GM10266 (cell line): ENCODE data around the gene CCDC102B.

Experiments used
- DNase-seq: peaks from one replicate; pipeline ENCODE4 v3.0.0; 2012; ENCODE audit errors: extremely low spot score
- TF ChIP-seq, protein P1 (sequence below): IDR thresholded peaks from 2 replicates; pipeline ENCODE4 v1.5.1; 2012; ENCODE audit warnings: mild to moderate bottlenecking, low read depth; ENCODE audit not compliant: control insufficient read depth, insufficient read depth; ENCODE audit errors: missing control alignments

CCDC102B gene

DNA sequence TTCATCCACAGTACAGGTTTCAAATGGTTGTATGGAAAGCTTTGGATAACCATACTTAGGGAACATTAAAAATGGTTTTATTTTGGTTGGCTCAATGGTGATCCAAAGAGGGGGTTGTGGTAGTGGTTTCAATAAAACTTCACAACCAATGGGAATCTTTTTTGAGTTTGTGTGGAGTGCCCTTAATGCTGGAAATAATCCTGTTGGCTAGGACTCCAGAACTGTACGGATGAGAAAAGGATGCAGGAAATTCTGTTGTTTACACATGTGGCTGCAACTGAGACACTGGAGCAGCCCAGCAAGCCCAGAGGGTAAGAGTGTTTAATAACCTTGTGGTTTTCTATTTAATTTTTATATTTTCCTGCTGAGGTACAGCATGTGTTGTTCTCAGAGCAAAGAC is at the start of gene CCDC102B:
CCDC102B (plus strand) TSS at position 210 of the 400 bp plus-strand sequence. CDS start 38,684 bp downstream, outside the sequence.
- TF ChIP-seq, protein P1, sequence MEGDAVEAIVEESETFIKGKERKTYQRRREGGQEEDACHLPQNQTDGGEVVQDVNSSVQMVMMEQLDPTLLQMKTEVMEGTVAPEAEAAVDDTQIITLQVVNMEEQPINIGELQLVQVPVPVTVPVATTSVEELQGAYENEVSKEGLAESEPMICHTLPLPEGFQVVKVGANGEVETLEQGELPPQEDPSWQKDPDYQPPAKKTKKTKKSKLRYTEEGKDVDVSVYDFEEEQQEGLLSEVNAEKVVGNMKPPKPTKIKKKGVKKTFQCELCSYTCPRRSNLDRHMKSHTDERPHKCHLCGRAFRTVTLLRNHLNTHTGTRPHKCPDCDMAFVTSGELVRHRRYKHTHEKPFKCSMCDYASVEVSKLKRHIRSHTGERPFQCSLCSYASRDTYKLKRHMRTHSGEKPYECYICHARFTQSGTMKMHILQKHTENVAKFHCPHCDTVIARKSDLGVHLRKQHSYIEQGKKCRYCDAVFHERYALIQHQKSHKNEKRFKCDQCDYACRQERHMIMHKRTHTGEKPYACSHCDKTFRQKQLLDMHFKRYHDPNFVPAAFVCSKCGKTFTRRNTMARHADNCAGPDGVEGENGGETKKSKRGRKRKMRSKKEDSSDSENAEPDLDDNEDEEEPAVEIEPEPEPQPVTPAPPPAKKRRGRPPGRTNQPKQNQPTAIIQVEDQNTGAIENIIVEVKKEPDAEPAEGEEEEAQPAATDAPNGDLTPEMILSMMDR = no peak

DNA sequence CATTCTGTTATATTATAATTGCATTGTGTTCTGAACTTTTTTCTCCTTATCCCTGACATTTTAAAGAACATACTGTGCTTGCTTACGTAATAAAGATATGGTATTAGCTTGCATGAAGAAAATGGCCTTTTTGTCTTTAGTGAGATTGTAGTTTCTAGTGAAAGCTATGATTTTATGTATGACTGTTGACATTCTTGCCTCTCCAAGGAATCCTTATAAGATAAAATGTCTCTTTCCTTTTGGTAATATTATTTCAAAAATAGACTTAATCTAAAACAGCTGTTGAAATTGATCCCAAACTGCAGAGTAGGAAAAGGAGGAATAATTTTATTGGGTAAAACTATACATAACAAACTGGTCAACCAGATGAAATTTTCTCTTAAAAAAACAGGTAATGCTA is 40.8 kb upstream of the CCDC102B start:
- DNase-seq = no peak
- TF ChIP-seq, protein P1 = no peak

More for the DNA sequence above, at the start of gene CCDC102B:
- DNase-seq = no peak

DNA sequence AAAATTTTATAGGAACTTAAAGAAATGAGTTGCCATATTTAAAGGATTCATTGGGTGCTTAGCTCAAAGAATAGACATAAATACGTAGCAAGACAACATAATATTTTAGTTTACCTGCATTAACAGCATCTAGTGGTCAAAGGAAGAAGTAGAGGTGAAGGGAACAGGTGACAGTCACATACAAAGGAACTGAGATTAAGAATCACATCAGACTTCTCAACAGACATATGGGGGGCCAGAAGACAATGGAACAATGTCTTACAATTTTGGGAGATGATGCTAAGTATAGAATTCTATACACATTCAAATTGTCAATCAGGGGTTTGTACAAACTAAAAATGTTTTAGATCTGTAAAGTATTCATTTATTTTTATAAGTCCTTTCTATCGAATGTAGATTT is 38.6 kb upstream of the CCDC102B start:
- TF ChIP-seq, protein P1 = no peak
- no peak for DNase-seq

DNA sequence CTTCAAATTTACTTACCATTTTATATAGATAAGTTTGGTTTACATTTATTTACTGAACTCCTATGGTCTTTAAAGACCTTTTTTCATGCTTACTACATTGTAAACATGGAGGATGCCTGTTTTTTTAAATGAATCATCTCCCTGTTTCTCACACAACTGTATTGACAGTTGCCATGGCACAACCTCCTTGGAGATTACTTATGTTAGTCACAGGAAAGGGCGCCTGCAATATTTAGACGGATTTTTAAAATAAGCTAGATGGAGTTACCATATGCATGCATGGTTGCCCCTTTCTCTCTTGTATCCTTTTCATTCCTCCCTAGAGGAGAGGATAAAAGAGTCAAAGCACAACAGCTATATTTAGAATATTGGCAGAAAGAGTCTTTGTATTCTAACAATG is 34.8 kb upstream of the CCDC102B start:
- TF ChIP-seq, protein P1 = no peak
- no peak for DNase-seq

DNA sequence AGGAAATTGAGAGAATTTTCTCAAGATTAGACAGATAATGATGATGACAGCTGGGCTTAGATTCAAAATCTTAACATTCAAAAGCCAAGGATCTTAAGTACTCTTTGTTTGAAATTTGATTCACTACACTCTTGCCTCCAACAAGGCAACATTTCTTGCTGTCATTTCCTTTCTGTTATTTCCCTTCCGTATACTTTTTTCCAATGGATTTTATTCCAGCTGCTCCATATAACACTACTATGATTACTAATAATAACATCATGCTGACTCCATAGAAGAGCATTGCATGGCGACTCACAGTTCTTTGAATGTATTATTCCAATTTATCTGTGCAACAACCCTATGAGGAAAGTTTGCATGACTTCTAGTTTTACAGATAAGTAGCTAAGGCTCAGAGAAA is 33.9 kb upstream of the CCDC102B start:
- DNase-seq = no peak
- TF ChIP-seq, protein P1 = no peak

DNA sequence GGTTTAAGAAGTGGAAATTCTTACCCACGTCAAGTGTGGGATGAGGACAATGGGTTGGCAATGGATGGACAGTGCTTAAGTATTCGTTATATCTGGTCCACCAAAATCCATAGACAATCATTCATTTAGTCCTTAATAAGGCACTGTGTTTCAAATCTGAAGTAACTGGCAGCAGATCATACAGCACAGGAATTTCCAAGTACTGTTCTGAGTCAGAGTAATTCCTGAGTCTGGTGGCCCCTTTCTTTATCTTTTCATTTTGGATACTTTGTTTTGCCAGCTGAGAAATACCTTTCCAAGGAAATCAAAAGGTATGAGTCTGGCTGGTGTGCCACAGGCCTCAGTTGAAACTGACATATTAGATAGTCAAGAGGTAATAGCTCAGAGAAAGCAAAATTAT is 31.4 kb upstream of the CCDC102B start:
- TF ChIP-seq, protein P1 = no peak
- DNase-seq = no peak

DNA sequence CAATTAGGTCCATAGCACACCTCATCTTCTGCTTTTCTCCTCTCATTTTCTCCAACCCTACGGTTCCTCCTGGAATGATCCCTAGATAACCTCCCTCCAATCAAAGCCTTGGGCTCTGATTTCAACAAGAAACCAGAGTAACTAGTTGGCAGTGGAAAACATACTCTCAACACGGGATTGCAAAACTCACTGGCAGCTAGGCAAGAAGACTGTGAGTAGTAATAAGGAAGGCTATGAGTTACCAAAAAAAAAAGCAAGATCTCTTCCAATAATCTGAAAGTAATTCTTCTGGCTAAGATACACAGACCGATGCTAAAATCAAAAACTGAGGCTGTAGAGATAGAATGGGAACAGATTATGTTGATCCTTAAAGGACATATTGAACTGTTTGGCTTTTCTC is 28.4 kb upstream of the CCDC102B start:
- DNase-seq = no peak
- TF ChIP-seq, protein P1 = no peak
